Measurements from ENCODE around the gene KAT8. TPM values are rescaled to one million over a fixed set of nuclear protein-coding genes. Genes with fewer than 3 reads are reported as not detected.

KAT8 gene
- total and polyA plus RNA-seq, 4 donors = 15.9 to 37.4 (median 19.6) TPM

DNA sequence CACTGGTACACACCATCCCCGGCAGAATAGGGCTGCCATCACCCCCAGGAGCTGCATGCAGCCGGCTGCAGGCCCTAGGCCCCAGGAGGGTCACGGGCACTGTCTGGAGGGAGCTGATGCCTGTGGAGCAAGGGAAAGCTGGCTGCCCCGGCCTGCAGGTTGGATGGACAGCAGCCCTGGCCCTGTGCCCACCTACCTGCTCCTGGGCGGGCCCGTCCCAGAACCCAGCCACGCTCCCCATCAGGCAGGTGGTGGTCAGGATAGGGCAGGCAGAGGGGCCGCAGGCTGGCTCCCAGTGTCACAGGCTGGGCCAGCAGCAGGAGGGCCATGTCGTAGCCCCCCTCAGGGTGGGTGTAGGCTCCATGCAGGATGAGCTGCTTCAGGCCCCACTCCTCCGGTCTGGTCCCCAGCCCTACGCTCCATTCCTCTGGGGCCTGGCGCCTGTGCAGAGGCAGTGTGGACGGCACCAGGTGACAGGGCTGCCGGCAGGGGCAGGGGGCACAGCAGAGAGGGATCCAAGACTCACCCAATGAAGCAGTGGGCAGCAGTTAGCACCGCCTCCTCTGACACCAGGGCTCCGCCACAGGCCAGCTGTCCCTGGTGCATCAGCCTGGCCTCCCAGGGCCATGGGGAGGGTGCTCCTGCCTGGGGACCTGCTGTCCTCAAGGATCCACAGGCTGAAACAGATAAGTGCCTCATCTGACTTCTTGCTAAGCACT, 32.7 kb upstream of the KAT8 start:
- DNase-seq (ENCODE audit: low spot score) = no peak
- Histone ChIP-seq H3K4me1 (ENCODE audit: control insufficient read depth in 4 of 4, insufficient read depth in 4 of 4, low read length in 3 of 4) (no peaks in the 10 kb centered on the region), H3K36me3 (ENCODE audit: control insufficient read depth in 4 of 4, insufficient read depth in 3 of 4, low read depth in 1 of 4, low read length in 3 of 4) (peaks cover 5 to 49% (median 28%) of the 10 kb centered on the region in 4 donors), H3K4me3 (ENCODE audit: low read depth in 1 of 3, low read length in 3 of 3) (no peak overlapping the region), H3K9me3 (ENCODE audit: control insufficient read depth in 4 of 4, low read length in 3 of 4) (no peaks in the 10 kb centered on the region), H3K27ac (ENCODE audit: low read depth in 1 of 2, low read length in 2 of 2) (no peak overlapping the region), H3K27me3 (ENCODE audit: control insufficient read depth in 4 of 4, insufficient read depth in 4 of 4, low read length in 3 of 4) (no peaks in the 10 kb centered on the region), H3K9ac (ENCODE audit: low read depth in 1 of 2, low read length in 2 of 2) (no peak overlapping the region)
- WGBS = 92% methylated on average over 16 of the region's 16 CpGs
- TF ChIP-seq RAD21 (IDR thresholded peaks at IDR 0.05) = no peak
- TF ChIP-seq RXRA (IDR thresholded peaks at IDR 0.05) = no peak
- TF ChIP-seq SP1 (IDR thresholded peaks at IDR 0.05) = no peak
- TF ChIP-seq TAF1 (conservative IDR thresholded peaks at IDR 0.05) = no peak
- TF ChIP-seq ATF3 (IDR thresholded peaks at IDR 0.05) = no peak
- no peak for TF ChIP-seq FOXA1 (IDR thresholded peaks at IDR 0.05)
- TF ChIP-seq, protein P1, sequence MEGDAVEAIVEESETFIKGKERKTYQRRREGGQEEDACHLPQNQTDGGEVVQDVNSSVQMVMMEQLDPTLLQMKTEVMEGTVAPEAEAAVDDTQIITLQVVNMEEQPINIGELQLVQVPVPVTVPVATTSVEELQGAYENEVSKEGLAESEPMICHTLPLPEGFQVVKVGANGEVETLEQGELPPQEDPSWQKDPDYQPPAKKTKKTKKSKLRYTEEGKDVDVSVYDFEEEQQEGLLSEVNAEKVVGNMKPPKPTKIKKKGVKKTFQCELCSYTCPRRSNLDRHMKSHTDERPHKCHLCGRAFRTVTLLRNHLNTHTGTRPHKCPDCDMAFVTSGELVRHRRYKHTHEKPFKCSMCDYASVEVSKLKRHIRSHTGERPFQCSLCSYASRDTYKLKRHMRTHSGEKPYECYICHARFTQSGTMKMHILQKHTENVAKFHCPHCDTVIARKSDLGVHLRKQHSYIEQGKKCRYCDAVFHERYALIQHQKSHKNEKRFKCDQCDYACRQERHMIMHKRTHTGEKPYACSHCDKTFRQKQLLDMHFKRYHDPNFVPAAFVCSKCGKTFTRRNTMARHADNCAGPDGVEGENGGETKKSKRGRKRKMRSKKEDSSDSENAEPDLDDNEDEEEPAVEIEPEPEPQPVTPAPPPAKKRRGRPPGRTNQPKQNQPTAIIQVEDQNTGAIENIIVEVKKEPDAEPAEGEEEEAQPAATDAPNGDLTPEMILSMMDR (IDR thresholded peaks at IDR 0.05; ENCODE audit: low read depth, low read length, missing input control) = no peak
- TF ChIP-seq MAX (IDR thresholded peaks at IDR 0.05) = no peak
- no peak for TF ChIP-seq YY1 (IDR thresholded peaks at IDR 0.05)
- TF ChIP-seq FOXA2 (IDR thresholded peaks at IDR 0.05) = no peak
- no peak for TF ChIP-seq NR2F2 (IDR thresholded peaks at IDR 0.05)
- TF ChIP-seq JUND (IDR thresholded peaks at IDR 0.05) = no peak
- TF ChIP-seq EGR1 (IDR thresholded peaks at IDR 0.05; ENCODE audit: low read depth in 2 of 2) = no peak
- TF ChIP-seq GABPA (IDR thresholded peaks at IDR 0.05 in 1 of 2, conservative IDR thresholded peaks at IDR 0.05 in 1 of 2) = no peak
- TF ChIP-seq HNF4G (IDR thresholded peaks at IDR 0.05) = no peak
- TF ChIP-seq, protein P2, sequence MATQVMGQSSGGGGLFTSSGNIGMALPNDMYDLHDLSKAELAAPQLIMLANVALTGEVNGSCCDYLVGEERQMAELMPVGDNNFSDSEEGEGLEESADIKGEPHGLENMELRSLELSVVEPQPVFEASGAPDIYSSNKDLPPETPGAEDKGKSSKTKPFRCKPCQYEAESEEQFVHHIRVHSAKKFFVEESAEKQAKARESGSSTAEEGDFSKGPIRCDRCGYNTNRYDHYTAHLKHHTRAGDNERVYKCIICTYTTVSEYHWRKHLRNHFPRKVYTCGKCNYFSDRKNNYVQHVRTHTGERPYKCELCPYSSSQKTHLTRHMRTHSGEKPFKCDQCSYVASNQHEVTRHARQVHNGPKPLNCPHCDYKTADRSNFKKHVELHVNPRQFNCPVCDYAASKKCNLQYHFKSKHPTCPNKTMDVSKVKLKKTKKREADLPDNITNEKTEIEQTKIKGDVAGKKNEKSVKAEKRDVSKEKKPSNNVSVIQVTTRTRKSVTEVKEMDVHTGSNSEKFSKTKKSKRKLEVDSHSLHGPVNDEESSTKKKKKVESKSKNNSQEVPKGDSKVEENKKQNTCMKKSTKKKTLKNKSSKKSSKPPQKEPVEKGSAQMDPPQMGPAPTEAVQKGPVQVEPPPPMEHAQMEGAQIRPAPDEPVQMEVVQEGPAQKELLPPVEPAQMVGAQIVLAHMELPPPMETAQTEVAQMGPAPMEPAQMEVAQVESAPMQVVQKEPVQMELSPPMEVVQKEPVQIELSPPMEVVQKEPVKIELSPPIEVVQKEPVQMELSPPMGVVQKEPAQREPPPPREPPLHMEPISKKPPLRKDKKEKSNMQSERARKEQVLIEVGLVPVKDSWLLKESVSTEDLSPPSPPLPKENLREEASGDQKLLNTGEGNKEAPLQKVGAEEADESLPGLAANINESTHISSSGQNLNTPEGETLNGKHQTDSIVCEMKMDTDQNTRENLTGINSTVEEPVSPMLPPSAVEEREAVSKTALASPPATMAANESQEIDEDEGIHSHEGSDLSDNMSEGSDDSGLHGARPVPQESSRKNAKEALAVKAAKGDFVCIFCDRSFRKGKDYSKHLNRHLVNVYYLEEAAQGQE (IDR thresholded peaks at IDR 0.05) = no peak

DNA sequence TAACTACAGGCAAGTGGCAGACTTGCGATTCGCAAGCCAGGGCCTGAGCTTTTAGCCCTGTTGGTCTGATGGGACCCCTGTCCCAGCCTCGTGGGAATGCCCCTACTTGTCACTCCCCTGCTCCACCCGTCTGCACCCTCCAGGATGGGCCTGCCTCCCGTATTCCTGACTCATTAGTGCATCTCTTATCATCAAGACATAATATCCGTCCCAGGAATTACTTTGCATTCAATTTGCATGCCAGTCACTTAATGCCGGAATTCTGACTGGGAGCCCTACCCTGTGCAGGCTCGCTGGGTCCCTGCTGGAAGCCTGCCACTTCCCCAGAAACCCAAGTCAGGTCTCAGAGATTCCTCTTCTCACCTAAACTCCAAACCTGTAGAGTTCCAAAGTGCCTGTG, 32.1 kb upstream of the KAT8 start:
- no peaks in the 10 kb centered on the region for H3K9me3 ChIP-seq (ENCODE audit: control insufficient read depth in 4 of 4, low read length in 3 of 4)
- DNase-seq (ENCODE audit: low spot score) = no peak
- 90% methylated on average over 8 of the region's 8 CpGs for WGBS
- no peaks in the 10 kb centered on the region for H3K4me1 ChIP-seq (ENCODE audit: control insufficient read depth in 4 of 4, insufficient read depth in 4 of 4, low read length in 3 of 4)
- H3K9ac ChIP-seq (ENCODE audit: low read depth in 1 of 2, low read length in 2 of 2) = no peak overlapping the region
- H3K27me3 ChIP-seq (ENCODE audit: control insufficient read depth in 4 of 4, insufficient read depth in 4 of 4, low read length in 3 of 4) = no peaks in the 10 kb centered on the region
- H3K27ac ChIP-seq (ENCODE audit: low read depth in 1 of 2, low read length in 2 of 2) = no peak overlapping the region
- H3K4me3 ChIP-seq (ENCODE audit: low read depth in 1 of 3, low read length in 3 of 3) = no peak overlapping the region
- H3K36me3 ChIP-seq (ENCODE audit: control insufficient read depth in 4 of 4, insufficient read depth in 3 of 4, low read depth in 1 of 4, low read length in 3 of 4) = peaks cover 7 to 50% (median 28%) of the 10 kb centered on the region in 4 donors
- TF ChIP-seq, protein P2 (IDR thresholded peaks at IDR 0.05) = no peak
- TF ChIP-seq RXRA (IDR thresholded peaks at IDR 0.05) (no peak), FOXA2 (IDR thresholded peaks at IDR 0.05) (no peak), ATF3 (IDR thresholded peaks at IDR 0.05) (no peak), TAF1 (conservative IDR thresholded peaks at IDR 0.05) (no peak), FOXA1 (IDR thresholded peaks at IDR 0.05) (no peak)
- TF ChIP-seq, protein P1 (IDR thresholded peaks at IDR 0.05; ENCODE audit: low read depth, low read length, missing input control) = no peak
- TF ChIP-seq, protein P3, sequence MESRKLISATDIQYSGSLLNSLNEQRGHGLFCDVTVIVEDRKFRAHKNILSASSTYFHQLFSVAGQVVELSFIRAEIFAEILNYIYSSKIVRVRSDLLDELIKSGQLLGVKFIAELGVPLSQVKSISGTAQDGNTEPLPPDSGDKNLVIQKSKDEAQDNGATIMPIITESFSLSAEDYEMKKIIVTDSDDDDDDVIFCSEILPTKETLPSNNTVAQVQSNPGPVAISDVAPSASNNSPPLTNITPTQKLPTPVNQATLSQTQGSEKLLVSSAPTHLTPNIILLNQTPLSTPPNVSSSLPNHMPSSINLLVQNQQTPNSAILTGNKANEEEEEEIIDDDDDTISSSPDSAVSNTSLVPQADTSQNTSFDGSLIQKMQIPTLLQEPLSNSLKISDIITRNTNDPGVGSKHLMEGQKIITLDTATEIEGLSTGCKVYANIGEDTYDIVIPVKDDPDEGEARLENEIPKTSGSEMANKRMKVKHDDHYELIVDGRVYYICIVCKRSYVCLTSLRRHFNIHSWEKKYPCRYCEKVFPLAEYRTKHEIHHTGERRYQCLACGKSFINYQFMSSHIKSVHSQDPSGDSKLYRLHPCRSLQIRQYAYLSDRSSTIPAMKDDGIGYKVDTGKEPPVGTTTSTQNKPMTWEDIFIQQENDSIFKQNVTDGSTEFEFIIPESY (IDR thresholded peaks at IDR 0.05) = no peak
